ENCODE data around the gene KRT81. TPM values are rescaled to one million over a fixed set of nuclear protein-coding genes. Genes with fewer than 3 reads are reported as not detected.
"Not testable (repeated sequence)": the region's sequence is repeated elsewhere in the genome, so short reads cannot be mapped to it uniquely, and the experiment has no call there.

KRT81 gene
- total RNA-seq, 1 donor from 2014 or later, result not detected

GRCh38 chr12:52245259-52245961 is 45.9 kb downstream of the KRT81 start:
- peak overlapping the region; percentile 91 for H3K4me3 Mint-ChIP-seq
- no peak for DNase-seq
- intact Hi-C loops (cut with micrococcal nuclease), result loop anchor here (10.0 kb wide), 1 partner anchor 271 kb away; no protein-coding TSS in a partner anchor
- peaks cover 72% of the 10 kb centered on the region for H3K4me1 Mint-ChIP-seq
- H3K27ac Mint-ChIP-seq, result peak overlapping the region; percentile 99
- H3K9me3 Mint-ChIP-seq, result no peaks in the 10 kb centered on the region
- peaks cover 11% of the 10 kb centered on the region for H3K36me3 Mint-ChIP-seq (ENCODE audit: low read depth)
- H3K27me3 Mint-ChIP-seq, result no peaks in the 10 kb centered on the region

DNA sequence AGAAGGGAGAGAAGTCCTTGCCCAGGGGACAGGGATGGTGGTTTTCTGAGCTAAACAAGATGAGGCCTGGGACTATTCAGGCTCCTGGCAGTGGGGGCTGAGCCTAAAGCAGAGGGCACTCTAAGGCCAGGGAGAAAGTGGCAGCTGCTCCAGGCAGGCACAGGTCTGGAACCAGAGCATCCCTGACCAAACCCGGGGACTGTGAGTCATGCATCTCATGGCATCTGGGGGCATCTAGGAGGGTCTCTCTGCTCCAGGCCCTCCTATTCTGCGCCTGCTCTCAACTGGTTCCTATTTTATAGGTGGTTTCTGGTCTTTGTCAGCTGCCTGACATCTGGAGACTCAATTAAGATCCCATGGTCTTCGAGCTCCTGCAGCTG is 46.7 kb downstream of the KRT81 start:
- peak overlapping the region; percentile 99 for H3K27ac Mint-ChIP-seq
- peaks cover 67% of the 10 kb centered on the region for H3K4me1 Mint-ChIP-seq
- H3K9me3 Mint-ChIP-seq, result no peaks in the 10 kb centered on the region
- peaks cover 1% of the 10 kb centered on the region for H3K27me3 Mint-ChIP-seq
- DNase-seq, result no peak
- H3K36me3 Mint-ChIP-seq (ENCODE audit: low read depth), result peaks cover 6% of the 10 kb centered on the region
- H3K4me3 Mint-ChIP-seq, result peak overlapping the region; percentile 91
- intact Hi-C loops (cut with micrococcal nuclease), result loop anchor here (1.0 to 10.0 kb wide), 3 partner anchors 22 to 270 kb away; partner anchors contain the start of gene NR4A1

DNA sequence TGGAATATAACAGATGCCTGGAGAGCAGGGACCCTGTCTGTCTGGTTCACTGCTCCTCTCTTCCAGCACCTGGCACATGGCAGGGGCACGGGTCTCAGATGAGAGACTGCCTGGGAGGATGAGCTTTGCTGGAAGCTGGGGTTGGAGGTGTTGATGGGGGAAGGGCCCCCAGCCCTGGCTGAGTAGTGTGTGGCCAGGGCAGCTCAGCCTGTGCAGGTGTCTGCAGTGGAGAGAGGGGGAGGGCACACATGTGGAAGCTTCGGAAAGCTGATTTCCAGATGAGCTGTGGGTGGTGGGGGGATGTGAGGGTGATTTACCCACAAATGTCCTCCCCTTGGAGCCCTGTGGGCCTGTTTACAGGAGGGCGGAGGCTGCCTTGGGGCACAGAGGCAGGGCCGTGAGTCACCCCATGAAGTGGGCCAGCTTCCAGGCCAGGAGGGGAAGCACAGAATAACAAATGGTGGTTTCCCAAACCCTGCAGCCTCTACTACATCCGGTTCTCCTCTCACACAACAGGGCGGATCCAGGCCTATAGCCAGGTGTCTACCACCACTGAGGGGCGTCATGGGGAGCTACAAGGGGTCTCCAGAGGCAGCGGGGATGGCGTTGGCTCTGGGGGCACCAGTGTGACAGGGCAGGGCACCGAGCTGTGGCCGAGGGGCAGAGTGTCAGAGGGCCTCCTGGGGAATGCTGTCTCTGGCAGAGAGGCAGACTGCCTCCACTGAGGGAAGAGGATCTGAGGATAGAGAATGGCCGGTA is 47.3 kb downstream of the KRT81 start:
- Mint-ChIP-seq H3K36me3 (ENCODE audit: low read depth) (peaks cover 2% of the 10 kb centered on the region), H3K4me3 (peak overlapping the region; percentile 91), H3K9me3 (no peaks in the 10 kb centered on the region), H3K27me3 (peaks cover 1% of the 10 kb centered on the region), H3K4me1 (peaks cover 63% of the 10 kb centered on the region), H3K27ac (peak overlapping the region; percentile 99)
- DNase-seq, result peak; percentile 92
- intact Hi-C loops (cut with micrococcal nuclease), result loop anchor here (1.0 to 10.0 kb wide), 3 partner anchors 22 to 269 kb away; partner anchors contain the start of gene NR4A1

GRCh38 chr12:52243259-52243855 is 48.0 kb downstream of the KRT81 start:
- Mint-ChIP-seq H3K4me1 (peaks cover 58% of the 10 kb centered on the region), H3K4me3 (peak overlapping the region; percentile 91), H3K27ac (peak overlapping the region; percentile 99), H3K9me3 (no peaks in the 10 kb centered on the region), H3K36me3 (ENCODE audit: low read depth) (peaks cover 2% of the 10 kb centered on the region), H3K27me3 (peaks cover 1% of the 10 kb centered on the region)
- no peak for DNase-seq
- intact Hi-C loops (cut with micrococcal nuclease), result loop anchor here (5.0 to 10.0 kb wide), 2 partner anchors 191 to 269 kb away; partner anchors contain the start of gene NR4A1

DNA sequence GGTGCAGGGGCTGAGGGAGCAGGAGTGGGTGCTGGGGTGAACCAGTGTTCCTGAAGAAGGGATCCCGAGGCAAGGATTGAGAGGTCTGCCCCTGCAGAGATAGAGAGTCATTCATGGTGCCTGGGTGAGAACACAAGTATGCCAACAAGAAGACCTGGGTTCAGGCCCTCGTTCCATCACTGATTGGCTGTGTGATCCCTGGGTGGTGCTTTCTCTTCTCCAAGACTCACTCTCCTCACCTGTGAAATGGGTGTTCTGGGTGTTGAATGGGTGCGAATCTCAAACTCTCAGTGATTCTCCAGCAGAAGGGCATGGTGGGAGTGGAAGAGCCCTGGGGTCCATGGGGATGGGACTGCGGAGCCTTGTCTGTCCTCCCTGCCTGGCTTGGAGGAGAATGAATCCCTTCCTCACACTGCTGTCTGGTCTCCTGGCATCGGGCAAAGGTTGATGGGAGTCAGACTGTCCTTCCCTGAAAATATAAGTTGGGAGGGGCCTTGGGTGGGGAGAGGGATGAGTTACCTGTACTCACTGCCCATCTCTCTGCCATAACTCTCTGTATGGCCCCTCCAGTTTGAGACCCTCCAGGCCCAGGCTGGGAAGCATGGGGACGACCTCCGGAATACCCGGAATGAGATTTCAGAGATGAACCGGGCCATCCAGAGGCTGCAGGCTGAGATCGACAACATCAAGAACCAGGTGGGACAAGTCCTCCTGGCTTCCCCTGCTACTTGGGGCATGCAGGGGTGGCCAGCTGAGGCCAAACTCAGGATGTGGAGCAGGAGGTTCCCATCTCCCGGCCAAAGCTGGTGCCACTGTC is 48.7 kb downstream of the KRT81 start:
- Mint-ChIP-seq H3K36me3 (ENCODE audit: low read depth) (no peaks in the 10 kb centered on the region), H3K4me1 (peaks cover 55% of the 10 kb centered on the region), H3K27ac (peak overlapping the region; percentile 99), H3K4me3 (peak overlapping the region; percentile 32), H3K27me3 (peaks cover 1% of the 10 kb centered on the region), H3K9me3 (no peaks in the 10 kb centered on the region)
- intact Hi-C loops (cut with micrococcal nuclease), result loop anchor here (5.0 to 10.0 kb wide), 2 partner anchors 190 to 268 kb away; partner anchors contain the start of gene NR4A1
- DNase-seq, result no peak

- intact Hi-C loops (cut with micrococcal nuclease), result loop anchor here (5.0 to 10.0 kb wide), 2 partner anchors 189 to 267 kb away; partner anchors contain the start of gene NR4A1
- H3K27ac Mint-ChIP-seq, result no peak overlapping the region
- no peaks in the 10 kb centered on the region for H3K9me3 Mint-ChIP-seq
- no peak for DNase-seq
- no peaks in the 10 kb centered on the region for H3K36me3 Mint-ChIP-seq (ENCODE audit: low read depth)
- H3K27me3 Mint-ChIP-seq, result peaks cover 3% of the 10 kb centered on the region
- no peak overlapping the region for H3K4me3 Mint-ChIP-seq
- H3K4me1 Mint-ChIP-seq, result peaks cover 41% of the 10 kb centered on the region
Measured at GRCh38 chr12:52241205-52241842, 50.0 kb downstream of the KRT81 start.

- H3K9me3 Mint-ChIP-seq; H3K27ac Mint-ChIP-seq; DNase-seq; H3K36me3 Mint-ChIP-seq (ENCODE audit: low read depth); H3K4me3 Mint-ChIP-seq; H3K27me3 Mint-ChIP-seq: not testable (repeated sequence)
- intact Hi-C loops (cut with micrococcal nuclease), result loop anchor here (5.0 to 10.0 kb wide), 2 partner anchors 188 to 265 kb away; partner anchors contain the start of gene NR4A1
- peaks cover 32% of the 10 kb centered on the region for H3K4me1 Mint-ChIP-seq
Measured at GRCh38 chr12:52240247-52240646, 51.1 kb downstream of the KRT81 start.

GRCh38 chr12:52239767-52240166 is 51.6 kb downstream of the KRT81 start:
- peaks cover 7% of the 10 kb centered on the region for H3K27me3 Mint-ChIP-seq
- no peak for DNase-seq
- peaks cover 29% of the 10 kb centered on the region for H3K4me1 Mint-ChIP-seq
- no peak overlapping the region for H3K27ac Mint-ChIP-seq
- H3K9me3 Mint-ChIP-seq, result no peaks in the 10 kb centered on the region
- H3K36me3 Mint-ChIP-seq (ENCODE audit: low read depth), result no peaks in the 10 kb centered on the region
- no peak overlapping the region for H3K4me3 Mint-ChIP-seq
- intact Hi-C loops (cut with micrococcal nuclease), result loop anchor here (5.0 to 10.0 kb wide), 2 partner anchors 187 to 265 kb away; partner anchors contain the start of gene NR4A1

DNA sequence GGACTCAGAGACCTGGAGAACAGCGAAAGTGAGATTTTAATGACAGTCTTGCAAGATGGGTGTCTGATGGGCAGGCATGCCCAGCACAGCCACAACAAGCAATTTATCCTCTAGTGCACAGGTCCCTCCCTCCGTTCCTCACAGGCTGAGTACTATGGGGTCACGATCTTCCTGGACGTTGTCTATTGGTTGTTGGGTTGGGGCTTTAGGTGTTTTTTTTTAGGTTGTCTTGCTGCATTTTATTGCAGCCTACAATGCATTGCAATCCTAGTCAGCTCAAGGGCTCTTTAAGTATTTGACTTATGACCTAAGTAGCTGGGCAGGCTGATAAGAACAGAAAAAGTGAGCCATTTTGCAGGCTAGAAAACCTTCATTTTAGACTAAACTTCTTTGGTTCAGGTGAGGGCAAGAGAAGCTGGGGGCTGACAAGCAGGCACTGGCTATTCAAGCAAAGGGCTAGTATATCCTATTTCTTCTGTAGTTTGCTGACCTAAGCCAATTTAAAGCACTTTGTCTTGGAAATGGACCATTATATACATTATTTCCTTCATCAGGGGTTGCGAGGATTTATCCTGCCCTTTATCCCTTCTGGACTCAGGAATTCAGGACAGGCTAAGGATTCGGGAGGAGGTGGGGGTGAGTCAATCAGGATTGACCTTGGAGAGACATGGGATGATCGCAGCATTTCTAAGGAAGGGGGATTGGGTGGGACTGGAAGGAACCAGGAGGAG is 52.3 kb downstream of the KRT81 start:
- Mint-ChIP-seq H3K27me3 (peaks cover 12% of the 10 kb centered on the region), H3K4me3 (no peak overlapping the region), H3K27ac (no peak overlapping the region), H3K4me1 (peaks cover 27% of the 10 kb centered on the region), H3K36me3 (ENCODE audit: low read depth) (no peaks in the 10 kb centered on the region), H3K9me3 (no peaks in the 10 kb centered on the region)
- intact Hi-C loops (cut with micrococcal nuclease), result no loop called here
- no peak for DNase-seq

DNA sequence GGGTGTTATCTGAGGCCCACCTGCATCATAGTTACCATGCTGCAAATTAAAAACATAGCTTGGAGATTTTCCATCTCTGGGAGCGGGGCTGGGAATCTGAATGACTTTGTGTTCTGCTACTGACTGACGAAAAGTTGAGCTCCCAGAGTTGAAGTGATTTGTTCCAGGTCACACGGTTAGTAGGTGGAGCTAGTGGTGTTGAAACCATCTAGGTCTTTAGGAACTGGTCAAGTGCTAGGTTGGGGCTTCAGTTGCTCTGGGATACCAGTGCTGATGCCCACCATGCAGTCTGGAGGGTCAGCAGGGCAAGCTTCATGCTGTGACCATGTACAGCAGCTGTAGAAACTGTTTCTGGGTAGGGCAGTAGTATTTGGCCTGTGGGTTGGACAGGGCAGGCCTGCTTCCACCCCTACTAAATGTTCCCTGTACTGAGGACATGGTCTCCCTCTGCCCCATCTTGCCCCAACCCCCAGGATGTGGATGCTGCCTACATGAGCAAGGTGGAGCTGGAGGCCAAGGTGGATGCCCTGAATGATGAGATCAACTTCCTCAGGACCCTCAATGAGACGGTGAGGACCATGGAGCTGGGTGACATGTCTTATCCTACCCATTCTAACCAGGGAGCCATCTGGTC is 53.0 kb downstream of the KRT81 start:
- H3K9me3 Mint-ChIP-seq, result no peaks in the 10 kb centered on the region
- H3K27me3 Mint-ChIP-seq, result peaks cover 17% of the 10 kb centered on the region
- no peak overlapping the region for H3K4me3 Mint-ChIP-seq
- intact Hi-C loops (cut with micrococcal nuclease), result no loop called here
- H3K36me3 Mint-ChIP-seq (ENCODE audit: low read depth), result no peaks in the 10 kb centered on the region
- no peak for DNase-seq
- H3K4me1 Mint-ChIP-seq, result peaks cover 19% of the 10 kb centered on the region
- no peak overlapping the region for H3K27ac Mint-ChIP-seq

DNA sequence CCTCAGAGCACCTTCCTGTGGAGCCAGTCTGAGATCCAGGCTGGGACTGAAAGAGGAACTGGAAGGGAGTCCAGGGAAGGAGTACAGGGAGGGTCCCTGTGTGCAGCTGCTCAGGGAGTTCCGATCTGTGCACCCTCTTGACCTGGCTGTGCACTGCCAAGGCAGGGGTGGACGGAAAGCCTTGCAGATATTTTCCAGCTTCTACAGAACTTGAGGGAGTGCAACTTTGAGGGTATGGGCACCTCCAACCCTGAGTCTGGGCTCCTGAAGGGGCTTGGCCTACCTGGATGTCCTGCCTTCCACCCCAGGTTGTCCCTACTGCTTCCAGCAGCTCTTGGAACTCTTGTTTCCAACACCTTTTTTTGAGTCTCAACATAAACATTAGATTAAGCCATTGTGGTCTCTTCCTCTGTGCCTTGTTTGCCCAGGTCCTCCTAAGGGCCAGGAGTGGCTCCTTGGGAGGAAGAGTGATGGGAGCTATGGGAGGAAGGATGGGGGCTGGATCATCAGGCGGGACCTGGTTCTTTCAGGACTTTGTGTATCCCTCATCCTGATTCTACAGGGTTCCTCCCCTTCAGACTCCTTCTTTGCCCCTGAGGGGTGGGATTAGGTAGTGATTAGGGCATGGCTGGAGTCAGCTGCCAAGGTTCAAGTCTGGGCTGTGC is 54.8 kb downstream of the KRT81 start:
- no peaks in the 10 kb centered on the region for H3K36me3 Mint-ChIP-seq (ENCODE audit: low read depth)
- H3K4me3 Mint-ChIP-seq, result no peak overlapping the region
- no peak overlapping the region for H3K27ac Mint-ChIP-seq
- H3K27me3 Mint-ChIP-seq, result peaks cover 31% of the 10 kb centered on the region
- peaks cover 6% of the 10 kb centered on the region for H3K4me1 Mint-ChIP-seq
- no peaks in the 10 kb centered on the region for H3K9me3 Mint-ChIP-seq
- no peak for DNase-seq
- intact Hi-C loops (cut with micrococcal nuclease), result no loop called here

Measured in activated CD4-positive, alpha-beta T cell treated with anti-CD3 and anti-CD28 coated beads, Interleukin-2, amount 10 ng/mL, durations not matched to agents 24 days and 14 days (primary cell).